Activated CD8-positive, alpha-beta memory T cell treated with anti-CD3 and anti-CD28 coated beads for 24 hours (primary cell): ENCODE data around the gene MPC1L.
"Not testable (repeated sequence)": the region's sequence is repeated elsewhere in the genome, so short reads cannot be mapped to it uniquely, and the experiment has no call there.

Experiments used
- DNase-seq: peaks from one replicate; pipeline ENCODE4 v3.0.0-alpha.2; 2020

Gene MPC1L

DNA sequence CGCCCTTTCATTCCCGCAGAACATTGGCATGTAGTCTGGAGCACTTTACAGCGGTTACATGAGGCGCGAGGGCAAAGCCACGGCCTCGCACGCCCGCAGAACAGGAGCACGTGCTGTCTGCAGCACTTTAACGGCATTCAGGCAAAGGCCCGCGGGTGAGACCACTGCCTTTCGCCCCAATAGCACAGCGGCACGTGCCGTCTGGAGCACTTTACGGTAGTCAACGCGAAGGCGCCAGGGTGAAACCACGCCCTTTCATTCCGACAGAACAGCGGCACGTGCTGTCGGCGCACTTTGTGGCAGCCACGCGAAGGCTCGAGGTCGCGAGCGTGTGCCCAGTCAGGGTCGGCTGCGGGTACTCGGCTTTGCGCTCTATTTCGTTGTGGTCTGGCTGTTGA is at the start of gene MPC1L:
TSS of gene MPC1L (plus strand) at position 290 of the 398 bp plus-strand sequence. CDS start 138 bp downstream, outside the sequence.
- DNase-seq, result no peak

DNA sequence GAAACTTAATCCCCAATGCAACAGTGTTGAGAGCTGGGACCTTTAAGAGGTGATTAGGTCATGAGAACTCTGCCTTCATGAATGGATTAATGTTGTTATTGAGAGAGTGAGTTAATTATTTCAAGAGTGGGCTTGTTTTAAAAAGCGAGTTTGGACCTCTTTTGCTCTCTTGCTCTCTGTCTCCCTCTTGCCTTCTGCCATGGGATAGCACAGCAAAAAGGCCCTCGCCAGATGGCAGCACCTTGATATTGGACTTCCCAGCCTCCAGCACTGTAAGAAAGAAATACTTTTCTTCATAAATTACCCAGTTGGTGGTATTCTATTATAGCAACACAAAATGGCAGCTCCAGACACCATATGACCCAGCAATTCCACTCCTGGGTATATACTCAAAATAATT is 49.5 kb upstream of the MPC1L start:
- DNase-seq, result no peak

DNA sequence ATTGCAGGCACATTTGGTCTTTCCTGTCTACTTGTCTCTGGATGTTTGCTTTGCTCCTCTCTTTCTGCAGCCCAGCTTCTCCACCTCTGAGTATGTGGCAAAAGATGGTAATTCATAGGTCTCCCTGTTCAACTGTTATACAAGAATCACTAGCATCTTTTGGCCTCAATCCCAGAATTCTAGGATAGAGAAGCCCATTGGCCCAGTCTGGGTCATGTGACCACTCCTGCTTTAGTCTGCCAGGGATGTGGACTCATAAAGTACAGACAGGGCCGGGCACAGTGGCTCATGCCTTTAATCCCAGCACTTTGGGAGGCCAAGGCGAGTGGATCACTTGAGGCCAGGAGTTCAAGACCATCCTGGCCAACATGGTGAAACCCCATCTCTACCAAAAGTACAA is 47.8 kb upstream of the MPC1L start:
- DNase-seq, result not testable (repeated sequence)

DNA sequence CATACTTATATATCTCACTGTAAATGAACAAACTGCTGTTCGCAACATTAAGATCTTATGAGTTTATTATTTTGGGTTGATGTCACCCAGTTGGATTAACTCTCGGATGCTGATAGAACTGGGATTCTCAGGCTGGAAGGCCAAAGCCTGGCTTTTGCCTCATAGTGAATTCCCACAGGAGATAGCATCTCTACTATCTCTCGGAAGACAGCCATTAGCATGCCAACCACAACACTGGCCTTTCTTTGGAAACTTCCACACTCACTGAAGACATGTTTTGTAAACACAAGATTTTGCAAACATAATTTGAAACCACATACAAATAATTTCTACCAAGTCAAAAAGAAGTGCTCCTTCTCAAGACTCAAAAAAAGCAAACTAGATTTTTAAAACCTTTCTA is 46.9 kb upstream of the MPC1L start:
- no peak for DNase-seq

DNA sequence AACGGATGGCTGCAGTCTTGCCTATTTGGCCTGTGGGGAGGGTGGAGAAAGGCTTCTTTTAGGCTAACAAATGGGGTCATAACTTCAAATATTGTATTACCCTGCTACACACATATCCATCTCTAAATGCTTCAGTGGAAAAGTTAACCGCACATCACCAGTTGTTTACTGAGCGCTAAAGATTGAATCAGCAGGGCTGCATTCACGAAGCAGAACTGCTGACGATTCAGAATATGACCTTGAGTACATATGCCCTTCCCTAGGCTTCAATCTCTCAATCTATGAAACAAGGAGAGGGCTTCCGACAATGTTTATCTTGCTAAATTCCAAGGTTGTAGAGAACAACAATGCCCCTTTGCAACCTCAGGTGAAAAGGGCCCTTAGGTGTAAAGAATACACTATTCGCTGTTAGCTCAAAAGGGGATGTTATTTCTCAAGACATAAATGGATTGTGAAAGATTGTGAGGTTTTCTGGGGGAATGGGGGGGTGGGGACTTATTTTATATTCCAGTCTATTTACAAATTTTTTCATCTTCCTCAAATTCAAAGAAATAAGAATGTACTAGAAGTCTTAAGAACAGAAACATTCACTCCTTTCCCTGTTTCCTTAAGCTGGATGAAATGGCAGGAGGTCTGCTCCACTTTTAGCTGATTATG is 45.1 kb upstream of the MPC1L start:
- DNase-seq, result no peak

DNA sequence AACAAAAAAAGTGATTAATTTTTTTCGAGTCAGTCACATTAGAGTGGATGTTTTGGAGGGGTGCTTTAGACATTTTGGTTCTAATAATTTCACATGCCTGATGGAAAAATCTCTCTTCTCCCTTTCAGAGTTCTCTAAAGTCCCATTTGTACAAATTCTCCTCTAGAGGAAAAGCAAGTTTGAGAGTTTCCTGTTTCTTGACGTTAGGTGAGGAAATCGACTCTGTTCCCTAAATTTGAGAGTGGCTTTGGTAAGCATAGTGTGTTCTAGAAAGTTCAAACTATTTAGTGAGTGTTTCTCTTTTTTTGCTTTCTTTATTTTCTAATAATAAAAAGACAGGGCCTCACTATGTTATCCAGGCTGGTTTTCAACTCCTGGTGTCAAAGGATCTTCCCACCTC is 44.1 kb upstream of the MPC1L start:
- DNase-seq, result no peak

DNA sequence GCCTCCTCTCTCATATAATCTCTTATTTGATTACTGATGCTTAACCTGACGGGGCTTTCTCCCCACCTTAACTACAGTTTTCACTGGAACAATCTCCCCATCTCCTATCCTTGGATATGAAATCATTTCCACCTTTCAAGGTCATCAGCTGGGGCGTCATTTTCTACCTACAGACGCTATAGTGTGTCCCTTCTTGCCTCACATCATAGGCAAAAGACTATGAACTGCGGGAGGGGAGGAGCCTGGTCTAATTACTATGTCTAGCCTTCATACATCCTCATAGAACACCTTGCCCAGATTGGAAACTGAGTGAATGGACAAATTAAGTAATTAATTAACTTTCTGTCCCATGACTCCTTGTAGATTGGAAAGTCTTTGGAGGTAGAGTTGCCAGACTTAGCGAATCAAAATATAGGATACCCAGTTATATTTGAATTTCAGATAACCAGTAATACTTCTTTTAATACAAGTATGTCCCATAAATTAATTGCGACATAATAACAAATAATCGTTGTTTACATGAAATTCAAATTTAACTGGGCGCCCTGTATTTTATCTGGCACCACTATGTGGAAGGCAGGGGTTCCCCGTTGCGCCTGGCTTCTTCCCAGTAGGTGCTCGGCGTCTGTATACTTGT is 43.2 kb upstream of the MPC1L start:
- no peak for DNase-seq

DNA sequence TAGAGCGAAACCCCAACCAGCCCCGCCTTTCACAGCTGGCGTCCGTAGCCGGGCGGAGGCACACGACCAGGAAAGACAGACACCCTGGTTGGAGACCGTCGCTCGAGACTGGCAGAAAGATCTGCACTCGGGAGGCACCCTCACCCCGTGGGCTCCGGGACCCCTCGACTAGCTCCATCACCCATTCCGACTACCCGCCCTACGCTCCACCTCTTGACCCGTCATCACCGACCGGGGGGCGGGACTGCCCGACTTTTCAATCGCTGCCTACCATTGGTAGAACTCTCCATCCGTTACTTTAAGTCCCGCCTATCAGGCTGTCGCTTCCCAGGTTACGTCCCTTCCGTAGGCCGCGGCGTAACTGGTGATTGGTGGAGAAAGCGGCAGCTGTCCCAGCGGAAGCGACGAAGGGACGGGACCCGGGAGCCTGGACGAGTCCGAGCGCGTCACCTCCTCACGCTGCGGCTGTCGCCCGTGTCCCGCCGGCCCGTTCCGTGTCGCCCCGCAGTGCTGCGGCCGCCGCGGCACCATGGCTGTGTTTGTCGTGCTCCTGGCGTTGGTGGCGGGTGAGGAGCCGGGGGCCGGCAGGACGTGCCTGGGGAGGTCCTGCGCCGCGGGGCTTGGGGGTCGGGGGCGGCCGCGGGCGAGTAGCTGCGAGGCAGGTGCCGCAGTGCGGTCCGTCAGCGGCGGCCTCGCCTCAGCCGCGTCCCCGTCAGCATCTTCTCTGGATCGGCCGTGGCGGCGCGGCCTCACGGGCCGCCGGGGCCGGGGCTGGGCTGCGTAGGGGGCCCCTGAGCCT is 42.5 kb upstream of the MPC1L start, which contains the start of gene ATP6AP2:
TSS of gene ATP6AP2 (plus strand) at position 434 of the 799 bp plus-strand sequence. CDS start at position 530, 96 bp downstream.
- DNase-seq, result peak; percentile 91

DNA sequence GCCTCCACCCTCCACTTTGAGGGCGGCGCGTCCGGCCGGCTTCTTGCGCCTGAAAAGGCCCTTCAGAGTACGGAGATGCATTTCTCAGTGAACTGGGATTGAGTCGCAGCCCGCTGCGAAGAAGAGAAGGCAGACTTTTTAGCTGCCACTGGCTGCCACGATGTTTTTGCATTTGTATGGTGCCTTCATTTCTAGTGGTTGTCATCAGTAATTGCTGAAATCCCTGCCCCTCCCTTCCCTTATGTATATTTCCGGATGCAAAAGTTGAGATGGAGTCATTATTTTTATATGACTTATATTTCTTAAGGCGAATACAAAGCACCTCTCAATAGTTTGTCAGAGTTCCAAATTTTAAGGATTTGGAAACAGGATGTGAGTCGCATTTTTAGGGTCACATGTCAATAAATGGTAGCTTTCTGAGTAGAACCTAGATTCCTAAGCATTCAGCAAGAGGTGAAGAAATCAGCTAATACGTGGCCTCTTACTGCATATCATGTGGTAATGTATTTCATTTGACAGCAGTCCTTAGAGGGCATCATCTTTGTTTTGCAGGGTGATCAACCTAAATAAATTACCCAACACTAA is 41.8 kb upstream of the MPC1L start:
- DNase-seq, result no peak

DNA sequence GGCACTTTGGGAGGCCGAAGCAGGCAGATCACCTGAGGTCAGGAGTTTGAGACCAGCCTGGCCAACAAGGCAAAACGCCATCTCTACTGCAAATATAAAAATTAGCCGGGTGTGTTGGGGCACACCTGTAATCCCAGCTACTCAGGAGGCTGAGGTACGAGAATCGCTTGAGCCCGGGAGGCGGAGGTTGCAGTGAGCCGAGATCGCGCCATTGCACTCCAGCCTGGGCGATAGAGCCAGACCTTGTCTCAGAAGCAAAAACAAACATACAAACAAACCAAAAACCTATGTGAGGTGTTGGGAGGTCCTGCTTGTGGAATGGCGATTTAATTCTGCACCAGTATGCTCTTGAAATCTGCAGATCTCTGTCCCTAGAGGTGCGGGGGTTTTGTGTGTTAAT is 41.0 kb upstream of the MPC1L start:
- DNase-seq, result not testable (repeated sequence)

DNA sequence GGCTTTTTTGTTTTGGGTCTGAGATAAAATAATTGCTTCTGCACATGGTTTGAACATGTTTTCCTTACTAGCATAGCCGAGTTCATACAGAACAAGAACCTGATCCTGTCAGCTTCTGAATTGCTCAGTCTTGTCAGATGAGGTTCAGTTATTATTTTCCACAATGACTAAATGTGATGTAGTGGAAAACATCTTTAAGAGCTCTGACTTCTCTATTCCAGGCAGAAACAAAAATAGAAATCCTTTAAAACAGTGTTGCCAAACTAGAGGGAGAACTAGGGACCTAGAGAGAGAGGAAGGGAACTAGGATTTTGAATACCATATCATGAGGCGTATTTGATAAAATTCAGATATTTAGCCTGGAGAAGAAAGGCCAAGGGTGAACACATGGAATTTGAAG is 40.4 kb upstream of the MPC1L start:
- DNase-seq, result no peak

DNA sequence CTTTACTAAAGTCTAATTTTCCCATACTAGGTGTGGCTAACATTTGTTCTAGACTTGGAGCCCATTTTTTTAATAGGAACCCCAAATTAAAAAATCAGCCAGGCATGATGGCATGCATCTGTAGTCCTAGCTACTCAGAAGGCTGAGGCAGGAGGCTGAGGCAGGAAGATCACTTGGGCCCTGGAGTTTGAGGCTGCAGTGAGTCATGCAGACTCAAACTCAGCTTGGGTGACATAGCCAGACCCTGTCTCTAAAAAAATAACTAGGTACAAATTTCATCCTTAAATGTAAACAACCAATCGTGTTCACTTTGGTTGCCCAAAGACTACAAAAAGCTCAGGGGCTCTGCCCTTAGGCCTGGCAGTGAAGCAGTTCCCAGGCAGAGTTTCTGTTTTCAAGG is 35.6 kb upstream of the MPC1L start:
- DNase-seq, result not testable (repeated sequence)

DNA sequence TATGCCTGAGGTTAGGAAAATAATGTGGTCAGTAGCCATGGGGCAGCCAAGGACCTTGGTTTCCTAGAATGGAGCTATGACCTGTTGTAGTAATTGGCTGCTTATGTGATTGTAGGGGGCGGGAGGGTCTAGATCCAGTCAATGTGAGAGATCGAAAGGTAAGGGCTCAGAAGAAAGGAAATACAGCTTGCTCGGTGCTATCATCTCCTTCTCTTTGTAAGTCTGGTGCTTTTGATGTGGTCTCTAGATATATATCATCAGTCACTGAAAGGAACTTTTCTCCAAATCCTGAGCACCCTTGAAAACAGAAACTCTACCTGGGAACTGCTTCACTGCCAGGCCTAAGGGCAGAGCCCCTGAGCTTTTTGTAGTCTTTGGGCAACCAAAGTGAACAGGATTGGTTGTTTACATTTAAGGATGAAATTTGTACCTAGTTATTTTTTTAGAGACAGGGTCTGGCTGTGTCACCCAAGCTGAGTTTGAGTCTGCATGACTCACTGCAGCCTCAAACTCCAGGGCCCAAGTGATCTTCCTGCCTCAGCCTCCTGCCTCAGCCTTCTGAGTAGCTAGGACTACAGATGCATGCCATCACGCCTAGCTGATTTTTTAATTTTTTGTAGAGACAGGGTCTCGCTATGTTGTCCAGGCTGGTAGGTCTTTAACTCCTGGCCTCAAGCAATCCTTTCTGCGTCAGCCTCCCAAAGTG is 33.5 kb upstream of the MPC1L start:
- not testable (repeated sequence) for DNase-seq

DNA sequence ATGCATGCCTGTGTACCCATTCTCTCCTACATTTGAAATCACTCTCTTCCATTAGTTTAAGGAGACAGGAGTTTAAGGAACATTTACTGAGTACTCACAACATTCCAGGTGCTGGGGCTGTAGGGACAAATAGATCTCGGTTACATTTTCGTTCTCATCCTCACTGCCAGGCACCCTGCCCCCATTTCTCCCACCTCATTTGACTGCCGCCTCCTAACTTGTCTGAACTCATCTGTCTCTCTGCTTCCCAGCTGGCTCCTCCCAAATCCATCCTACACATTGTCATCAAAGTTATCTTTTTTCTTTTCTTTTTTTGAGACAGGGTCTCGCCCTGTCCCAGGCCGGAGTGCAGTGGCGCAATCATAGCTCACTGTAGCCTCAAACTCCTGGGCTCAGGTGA is 19.8 kb upstream of the MPC1L start:
- no peak for DNase-seq

DNA sequence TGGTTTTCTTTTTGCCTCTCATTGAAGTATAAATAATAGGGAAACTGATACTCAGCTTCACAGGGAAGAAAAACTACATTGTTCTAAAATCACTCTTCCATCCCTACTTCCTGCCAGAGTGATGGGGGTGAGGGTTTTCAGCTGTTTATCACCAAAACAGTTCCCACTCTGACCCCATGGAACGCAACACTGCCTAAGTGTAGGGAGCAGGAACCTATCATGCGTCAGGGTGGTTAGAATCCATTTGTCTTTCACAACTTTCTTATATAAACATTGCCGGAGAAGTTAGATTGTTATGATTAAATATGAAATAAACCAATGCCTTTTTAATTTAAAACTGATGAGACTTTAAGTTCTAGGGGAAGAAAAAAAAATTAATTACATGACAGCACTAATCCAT is 15.8 kb upstream of the MPC1L start:
- DNase-seq, result no peak

DNA sequence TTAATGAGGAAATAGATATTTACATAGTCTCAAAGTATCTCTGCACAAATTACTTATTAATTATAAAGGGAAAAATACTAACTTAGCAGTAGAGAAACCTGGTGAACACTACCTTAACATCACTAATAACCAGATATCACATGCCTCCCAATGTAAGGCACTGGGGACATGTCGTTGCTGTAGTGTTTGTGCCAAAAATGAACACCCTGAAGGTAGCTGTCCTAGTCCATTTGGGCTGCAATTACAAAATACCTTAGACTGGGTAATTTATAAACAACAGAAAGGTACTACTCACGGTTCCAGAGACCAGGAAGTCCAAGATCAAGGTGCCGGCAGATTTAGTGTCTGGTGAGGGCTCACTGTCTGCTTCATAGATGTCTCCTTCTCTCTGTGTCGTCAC is 10.7 kb upstream of the MPC1L start:
- no peak for DNase-seq

DNA sequence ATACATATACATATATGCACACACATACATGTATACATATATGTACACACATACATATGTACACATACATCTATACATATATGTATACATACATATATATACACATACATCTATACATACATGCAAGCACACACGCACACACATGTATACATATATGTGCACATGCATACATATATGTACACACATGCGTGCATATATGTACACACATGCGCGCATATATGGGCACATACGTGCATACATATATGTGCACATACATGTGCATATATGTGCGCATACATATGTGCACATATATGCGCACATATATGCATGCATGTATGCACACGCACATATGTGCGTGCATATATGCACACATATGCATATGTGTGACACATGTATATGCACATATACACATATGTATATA is 7.3 kb upstream of the MPC1L start:
- no peak for DNase-seq

DNA sequence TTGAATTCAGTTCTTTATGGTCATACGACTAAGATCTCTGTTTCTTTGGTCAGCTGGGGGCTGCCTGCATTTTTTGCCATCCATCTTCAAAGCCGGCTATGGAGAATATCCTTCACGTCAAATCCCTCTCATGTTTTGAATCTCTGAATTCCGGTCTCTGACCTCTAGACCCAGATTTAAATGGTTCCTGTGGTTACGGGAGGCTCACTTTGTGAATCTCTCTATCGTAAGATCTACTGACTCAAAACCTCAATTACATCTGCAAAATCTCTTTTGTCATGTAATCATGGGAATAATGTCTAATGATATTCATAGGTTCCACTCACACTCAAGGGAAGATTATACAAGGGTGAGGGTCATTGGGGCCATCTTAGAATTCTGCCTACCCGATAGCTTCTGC is 5.7 kb upstream of the MPC1L start:
- no peak for DNase-seq

DNA sequence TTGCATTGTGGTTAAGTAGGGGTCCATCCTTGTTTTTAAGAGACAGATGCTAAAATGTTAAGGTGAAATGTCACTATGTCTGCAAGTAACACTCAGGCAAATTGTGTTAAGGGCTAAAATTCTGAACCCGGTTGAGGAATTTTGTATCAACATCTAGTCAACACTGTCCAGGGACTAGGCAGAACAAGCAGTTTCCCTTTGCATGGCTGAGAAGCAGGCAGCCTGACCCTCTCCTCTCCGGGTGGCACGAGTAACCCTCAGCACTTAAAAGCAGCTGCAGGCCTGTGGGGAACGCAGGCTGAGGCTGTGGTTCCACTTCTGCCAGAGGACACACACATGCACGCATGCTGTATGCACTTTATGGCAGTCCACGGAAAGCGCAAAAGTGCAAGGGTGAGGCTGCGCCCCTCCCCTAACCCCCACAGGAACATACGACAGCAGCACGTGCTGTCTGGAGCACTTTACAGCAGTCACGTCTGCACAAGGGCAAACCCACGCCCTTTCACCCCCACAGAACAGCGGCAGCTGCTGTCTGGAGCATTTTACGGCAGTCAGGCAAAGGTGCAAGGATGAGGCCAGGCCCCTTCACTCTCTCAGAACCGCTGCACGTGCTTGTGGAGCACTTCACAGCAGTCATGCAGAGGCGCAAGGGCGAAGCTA is 619 bp upstream of the MPC1L start:
- DNase-seq, result no peak

DNA sequence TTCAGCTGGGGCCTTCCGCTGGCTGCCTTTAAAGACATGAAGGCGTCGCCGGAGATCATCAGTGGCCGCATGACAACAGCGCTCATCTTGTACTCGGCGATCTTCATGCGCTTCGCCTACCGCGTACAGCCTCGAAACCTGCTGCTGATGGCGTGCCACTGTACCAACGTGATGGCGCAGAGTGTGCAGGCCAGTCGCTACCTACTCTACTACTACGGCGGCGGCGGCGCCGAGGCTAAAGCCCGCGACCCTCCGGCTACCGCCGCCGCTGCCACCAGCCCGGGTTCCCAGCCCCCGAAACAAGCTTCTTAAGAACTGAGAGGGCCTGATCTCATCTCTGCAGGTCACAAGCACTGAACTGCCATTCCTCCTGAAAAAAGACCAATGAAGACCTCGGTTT is 437 bp downstream of the MPC1L start:
- no peak for DNase-seq

DNA sequence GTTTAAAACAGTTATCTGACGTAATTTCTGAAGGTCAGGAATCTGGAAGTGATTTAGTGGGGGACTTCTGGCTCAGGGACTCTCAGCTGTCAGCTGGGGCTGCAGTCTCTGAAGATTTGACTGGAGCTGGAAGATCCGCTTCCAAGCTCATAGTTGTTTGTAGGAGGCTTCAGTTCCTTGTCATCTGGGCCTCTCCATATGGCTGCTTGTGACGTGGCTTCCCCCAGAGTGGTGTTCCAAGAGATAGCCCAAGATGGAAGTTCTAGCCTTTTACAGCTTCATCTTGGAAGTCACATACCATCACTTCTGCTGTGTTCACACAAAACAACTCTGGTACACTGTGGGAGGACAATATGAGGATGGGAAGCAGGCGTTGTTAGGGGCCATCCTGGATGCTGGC is 2.1 kb downstream of the MPC1L start:
- no peak for DNase-seq

DNA sequence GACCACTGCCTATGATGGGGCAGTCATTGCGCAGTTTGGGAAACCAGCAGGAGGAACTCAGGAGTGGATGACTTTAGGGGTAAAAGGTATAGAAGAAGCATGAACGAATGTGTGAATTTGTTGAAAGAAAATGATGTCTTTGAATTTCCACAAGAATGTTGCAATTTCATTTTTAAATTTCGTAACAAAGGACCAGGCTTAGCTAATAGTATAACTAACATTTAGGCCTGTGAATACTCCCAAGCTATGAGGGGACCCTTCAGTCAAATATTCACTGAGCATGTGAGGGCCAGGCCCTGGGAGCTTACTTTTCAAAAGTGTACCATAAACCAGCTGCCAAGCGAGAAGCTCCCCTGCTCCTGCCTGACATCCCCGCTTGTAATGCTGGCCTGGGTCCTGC is 5.3 kb downstream of the MPC1L start:
- DNase-seq, result no peak
